H54 (cell line): Measurements from ENCODE around the gene LAMC2.

Experiments
- DNase-seq: peaks from one replicate; pipeline ENCODE4 v3.0.0; 2011; ENCODE audit warnings: low spot score, mixed read lengths; ENCODE audit not compliant: insufficient read length
- FAIRE-seq: peaks from 3 replicates; lab custom pipeline; 2011; peaks lifted over from hg19 to GRCh38; lab: Jason Lieb, UNC
- POLR2A ChIP-seq: IDR thresholded peaks from 2 replicates; pipeline ENCODE4 v1.6.1; 2011; ENCODE audit warnings: low read depth, mild to moderate bottlenecking, low read length

LAMC2 gene

GRCh38 chr1:183291216-183291762, 105.2 kb downstream of the LAMC2 start:
- no peak for FAIRE-seq
- DNase-seq: no peak
- no peak for TF ChIP-seq POLR2A

- TF ChIP-seq POLR2A: no peak
- no peak for FAIRE-seq
- DNase-seq: no peak
Measured at GRCh38 chr1:183291802-183292514, 105.9 kb downstream of the LAMC2 start.

- TF ChIP-seq POLR2A: no peak
- no peak for FAIRE-seq
- DNase-seq: no peak
Measured at GRCh38 chr1:183293241-183293640, 107.2 kb downstream of the LAMC2 start.

- no peak for FAIRE-seq
- no peak for TF ChIP-seq POLR2A
- no peak for DNase-seq
Measured at GRCh38 chr1:183293876-183294275, 107.8 kb downstream of the LAMC2 start.
